Naive thymus-derived CD8-positive, alpha-beta T cell (primary cell): Measurements from ENCODE around the gene COL6A3. TPM values are rescaled to one million over a fixed set of nuclear protein-coding genes. Genes with fewer than 3 reads are reported as not detected.

Experiments
- ATAC-seq, 2 donors: fragments of 150-1000 bp; cut with Tn5 transposase in 1 of 2; sonication (Bioruptor Pico), chemical (Tn5 transposase) in 1 of 2; 1 replicate in 1 of 2; 2 replicates in 1 of 2; pipeline ENCODE4 v1.10.0; 2021; ENCODE audit warnings: mild to moderate bottlenecking in 2 of 2, moderate library complexity in 2 of 2
- POLR2A ChIA-PET: fragments of 350-600 bp; sonication (Branson Sonifier 250); formaldehyde crosslinking; loops from one replicate; lab custom pipeline; 2021; ENCODE audit warnings: antibody characterized with exemption; lab: Charles Lee
- DNase-seq, 10 donors: peaks; one replicate each; pipeline versions ENCODE4 v3.0.0 to v3.0.0-alpha.2; 2020 to 2022
- H3K27ac Mint-ChIP-seq, 10 donors: one replicate each; pipeline ENCODE4 v1.8.0; 2020 to 2022; ENCODE audit warnings: mild to moderate bottlenecking in 10 of 10, mixed read lengths in 10 of 10, moderate library complexity in 4 of 10, inconsistent platforms in 1 of 10
- H3K27me3 Mint-ChIP-seq, 5 donors: one replicate each; pipeline ENCODE4 v1.8.0; 2021 to 2022; ENCODE audit warnings: mixed read lengths in 5 of 5
- H3K36me3 Mint-ChIP-seq, 3 donors: one replicate each; pipeline ENCODE4 v1.8.0; 2020 to 2022; ENCODE audit warnings: mixed read lengths in 3 of 3, mild to moderate bottlenecking in 2 of 3, inconsistent platforms in 1 of 3
- H3K4me1 Mint-ChIP-seq, 4 donors: one replicate each; pipeline ENCODE4 v1.8.0; 2021 to 2022; ENCODE audit warnings: mixed read lengths in 4 of 4
- H3K4me3 Mint-ChIP-seq, 10 donors: one replicate each; pipeline ENCODE4 v1.8.0; 2020 to 2022; ENCODE audit warnings: mild to moderate bottlenecking in 10 of 10, mixed read lengths in 10 of 10, moderate library complexity in 6 of 10, inconsistent platforms in 1 of 10
- H3K9me3 Mint-ChIP-seq, 9 donors: one replicate each; pipeline ENCODE4 v1.8.0; 2020 to 2022; ENCODE audit warnings: mixed read lengths in 9 of 9, mild to moderate bottlenecking in 3 of 9, inconsistent platforms in 1 of 9, moderate library complexity in 1 of 9
- polyA plus RNA-seq, 3 donors: library from polyadenylated mRNA; unstranded; fragments of 300-500 nt; fragmentation: Illumina TruSeq; gene quantifications; one replicate each; pipeline ENCODE4 v1.2.3, GENCODE V29; 2021
- total RNA-seq, 8 experiments: library from RNA in 2 of 8; stranded (reverse) in 2 of 8; gene quantifications; one replicate each; pipeline ENCODE4 v1.2.3 and lab custom pipeline; 2021 to 2026

The COL6A3 gene
- total and polyA plus RNA-seq, 5 experiments from 2014 or later, result 0.95 to 4.1 (median 2.0) TPM

DNA sequence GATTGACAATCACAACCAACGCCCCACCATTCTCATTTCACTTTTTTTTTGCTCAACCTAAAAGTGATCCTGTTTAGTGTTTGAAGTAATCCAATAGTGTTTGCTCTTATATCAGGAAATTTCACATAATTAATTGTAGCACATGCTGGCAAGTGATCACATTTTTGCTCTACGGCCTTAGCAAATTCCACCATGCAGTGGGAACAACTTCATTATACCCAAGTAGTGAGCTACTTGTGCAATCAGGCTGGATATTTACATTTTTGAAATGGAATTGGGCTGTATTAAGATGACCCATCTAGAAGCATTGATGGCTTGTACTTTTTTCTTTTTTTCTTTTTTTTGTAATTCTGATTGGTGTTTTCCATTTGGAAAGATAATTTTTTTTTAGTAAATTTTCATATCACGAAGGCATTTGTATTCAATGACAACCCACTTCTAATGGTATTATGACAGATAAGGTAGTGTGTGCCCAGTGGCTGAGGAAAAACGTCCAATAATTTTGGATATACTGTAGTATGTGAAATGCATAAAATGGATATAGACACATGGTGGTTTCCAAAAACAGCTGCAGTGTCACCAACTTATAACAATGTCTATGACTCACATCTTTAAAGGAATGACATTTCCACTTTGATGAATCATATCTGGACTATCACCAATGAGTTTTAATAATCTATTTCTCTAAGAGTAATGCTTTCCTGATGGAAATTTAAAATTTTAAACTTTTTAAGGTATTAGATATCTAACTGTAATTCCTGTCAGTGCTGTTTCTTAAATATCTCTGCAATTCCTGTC is 130.6 kb downstream of the COL6A3 start:
- POLR2A ChIA-PET, result no interaction called here
- no peak overlapping the region for H3K27ac Mint-ChIP-seq
- peaks cover 15 to 33% (median 21%) of the 10 kb centered on the region in 5 donors for H3K27me3 Mint-ChIP-seq
- peaks cover 0 to 10% (median 0%) of the 10 kb centered on the region in 3 donors for H3K36me3 Mint-ChIP-seq
- H3K4me1 Mint-ChIP-seq, result peaks cover 0 to 3% (median 0%) of the 10 kb centered on the region in 4 donors
- DNase-seq, result no peak
- H3K9me3 Mint-ChIP-seq, result peaks cover 0 to 12% (median 3%) of the 10 kb centered on the region in 9 donors
- no peak overlapping the region for H3K4me3 Mint-ChIP-seq
- ATAC-seq, result no peak

- peaks cover 0 to 7% (median 3%) of the 10 kb centered on the region in 9 donors for H3K9me3 Mint-ChIP-seq
- H3K27ac Mint-ChIP-seq, result no peak overlapping the region
- no peak for ATAC-seq
- H3K4me3 Mint-ChIP-seq, result no peak overlapping the region
- DNase-seq, result no peak
- peaks cover 0 to 8% (median 0%) of the 10 kb centered on the region in 3 donors for H3K36me3 Mint-ChIP-seq
- POLR2A ChIA-PET, result no interaction called here
- H3K4me1 Mint-ChIP-seq, result peaks cover 0 to 3% (median 0%) of the 10 kb centered on the region in 4 donors
- peaks cover 11 to 27% (median 18%) of the 10 kb centered on the region in 5 donors for H3K27me3 Mint-ChIP-seq
These were observed 131.3 kb downstream of the COL6A3 start for GRCh38 chr2:237282568-237283128.

DNA sequence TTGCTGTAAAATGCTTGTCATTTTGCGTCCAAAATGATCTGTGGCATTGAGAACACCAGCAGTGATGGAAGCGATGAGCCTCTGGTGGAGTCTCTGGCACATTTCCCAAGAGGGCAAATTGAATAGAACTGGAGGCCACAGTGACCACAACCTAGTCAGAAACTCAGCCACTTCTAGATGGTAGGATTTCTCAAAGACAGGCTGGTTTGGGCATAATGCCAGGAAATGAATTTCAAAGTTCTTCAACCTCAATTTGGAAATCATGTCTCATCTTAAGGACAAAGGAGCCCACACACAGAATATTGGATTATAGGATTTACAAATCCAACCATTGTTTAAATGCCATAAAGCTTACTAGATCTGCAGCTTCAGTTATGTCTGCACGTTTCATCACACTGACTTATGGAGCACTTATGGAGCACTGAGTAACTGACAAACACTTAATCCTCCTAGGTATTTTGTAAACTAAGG is 132.1 kb downstream of the COL6A3 start:
- peaks cover 9 to 22% (median 14%) of the 10 kb centered on the region in 5 donors for H3K27me3 Mint-ChIP-seq
- H3K27ac Mint-ChIP-seq, result no peak overlapping the region
- no peak overlapping the region for H3K4me3 Mint-ChIP-seq
- POLR2A ChIA-PET, result no interaction called here
- no peak for DNase-seq
- peaks cover 0 to 3% (median 0%) of the 10 kb centered on the region in 3 donors for H3K36me3 Mint-ChIP-seq
- peaks cover 0 to 4% (median under 1%) of the 10 kb centered on the region in 9 donors for H3K9me3 Mint-ChIP-seq
- ATAC-seq, result no peak
- peaks cover 0 to 3% (median 0%) of the 10 kb centered on the region in 4 donors for H3K4me1 Mint-ChIP-seq

- Mint-ChIP-seq H3K9me3 (no peaks in the 10 kb centered on the region), H3K27me3 (peaks cover 4 to 22% (median 14%) of the 10 kb centered on the region in 5 donors), H3K36me3 (no peaks in the 10 kb centered on the region), H3K4me1 (peaks cover 0 to 3% (median 0%) of the 10 kb centered on the region in 4 donors), H3K27ac (no peak overlapping the region), H3K4me3 (no peak overlapping the region)
- POLR2A ChIA-PET, result no interaction called here
- ATAC-seq (no peak), DNase-seq (no peak)
These were observed 133.0 kb downstream of the COL6A3 start for GRCh38 chr2:237280939-237281338.

DNA sequence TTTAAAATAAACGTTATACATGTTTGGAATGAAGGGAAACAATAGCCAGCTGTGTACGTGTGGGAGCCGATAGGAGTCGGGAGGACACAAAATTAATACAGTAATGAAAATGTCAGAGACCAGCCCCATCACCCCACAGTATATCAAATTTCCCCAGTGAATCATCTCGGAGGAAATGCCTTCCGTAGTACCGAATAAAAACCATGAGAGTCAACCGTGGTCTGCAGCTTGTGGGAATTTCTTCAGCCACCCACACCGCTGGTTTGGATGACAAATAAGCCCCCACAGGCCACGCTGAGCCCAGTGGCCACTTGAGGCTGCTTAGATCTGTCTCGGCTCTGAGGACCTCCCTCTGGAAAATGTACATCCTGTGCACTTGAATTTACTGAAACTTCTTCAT is 133.7 kb downstream of the COL6A3 start:
- POLR2A ChIA-PET, result no interaction called here

DNA sequence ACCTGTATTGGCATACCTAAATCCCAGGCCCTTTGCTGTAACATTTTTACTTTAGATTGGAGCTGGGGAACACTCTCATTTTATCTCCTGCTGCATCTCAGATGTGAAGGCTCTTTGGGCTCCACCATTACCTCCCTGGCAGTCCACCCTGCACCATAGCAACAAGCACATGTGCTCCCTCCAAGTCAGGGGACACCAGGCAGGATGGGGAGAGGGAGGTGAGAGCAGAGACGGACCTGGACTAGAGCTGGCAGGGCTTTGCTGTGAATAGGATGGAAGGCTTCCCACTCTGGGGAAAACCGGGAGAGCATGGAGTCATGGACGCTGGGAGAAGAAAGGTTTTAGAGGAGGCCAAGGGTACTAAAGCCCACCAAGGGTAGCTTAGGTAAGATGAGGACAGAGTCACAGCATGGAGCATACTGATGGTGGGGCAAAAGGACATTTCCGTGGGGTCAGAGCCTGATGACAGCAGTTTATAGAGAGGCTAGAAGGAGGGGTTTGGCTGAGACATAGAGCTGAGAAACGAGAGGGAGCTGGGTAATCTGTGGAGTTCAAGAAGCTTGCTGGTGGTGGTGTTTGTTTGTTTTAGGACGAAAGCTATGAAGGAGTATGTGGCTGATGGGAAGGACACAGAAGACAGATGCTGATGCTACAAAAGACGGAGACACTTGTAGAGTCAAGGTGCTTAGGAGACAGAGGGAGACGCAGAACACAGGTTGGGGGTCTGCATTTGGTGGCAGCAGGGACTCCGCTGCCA is 134.8 kb downstream of the COL6A3 start:
- H3K9me3 Mint-ChIP-seq, result no peaks in the 10 kb centered on the region
- ATAC-seq (no peak), DNase-seq (no peak)
- H3K4me3 Mint-ChIP-seq, result no peak overlapping the region
- H3K4me1 Mint-ChIP-seq, result peaks cover 0 to 3% (median 0%) of the 10 kb centered on the region in 4 donors
- H3K36me3 Mint-ChIP-seq, result no peaks in the 10 kb centered on the region
- H3K27me3 Mint-ChIP-seq, result peaks cover 4 to 22% (median 14%) of the 10 kb centered on the region in 5 donors
- H3K27ac Mint-ChIP-seq, result peak overlapping the region in 2 of 10 donors; percentile 36 to 40
- POLR2A ChIA-PET, result no interaction called here

More for the DNA sequence above, 133.7 kb downstream of the COL6A3 start:
- Mint-ChIP-seq H3K9me3 (no peaks in the 10 kb centered on the region), H3K27me3 (peaks cover 4 to 22% (median 14%) of the 10 kb centered on the region in 5 donors), H3K4me3 (no peak overlapping the region), H3K27ac (no peak overlapping the region), H3K36me3 (no peaks in the 10 kb centered on the region), H3K4me1 (peaks cover 0 to 3% (median 0%) of the 10 kb centered on the region in 4 donors)
- no peak for ATAC-seq
- no peak for DNase-seq

DNA sequence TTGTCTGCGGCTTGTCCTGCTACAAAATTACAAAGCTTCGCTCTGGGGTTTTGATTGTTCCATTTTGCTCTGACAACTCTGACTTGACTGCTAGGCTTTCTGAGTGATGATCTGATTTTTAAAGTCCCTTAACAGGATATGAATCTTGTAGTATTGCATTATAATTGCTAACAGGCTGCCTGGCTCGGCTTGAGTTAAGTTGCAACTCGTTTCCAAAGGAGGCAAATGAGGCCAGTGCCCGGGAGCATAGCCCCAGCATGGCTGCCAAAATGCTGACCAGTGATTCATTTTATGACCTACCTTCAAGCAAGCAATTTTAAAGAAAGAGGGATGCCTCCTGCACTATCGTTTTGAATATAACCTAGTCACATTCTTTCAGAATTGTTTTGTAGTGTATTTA is 135.4 kb downstream of the COL6A3 start:
- Mint-ChIP-seq H3K4me1 (peaks cover 0 to 3% (median 0%) of the 10 kb centered on the region in 4 donors), H3K36me3 (no peaks in the 10 kb centered on the region), H3K9me3 (no peaks in the 10 kb centered on the region), H3K27ac (no peak overlapping the region), H3K4me3 (no peak overlapping the region), H3K27me3 (peaks cover 4 to 22% (median 14%) of the 10 kb centered on the region in 5 donors)
- POLR2A ChIA-PET, result no interaction called here
- ATAC-seq (no peak), DNase-seq (no peak)

GRCh38 chr2:237276716-237277490 is 137.1 kb downstream of the COL6A3 start:
- ATAC-seq (no peak), DNase-seq (no peak)
- POLR2A ChIA-PET, result no interaction called here
- Mint-ChIP-seq H3K4me3 (no peak overlapping the region), H3K9me3 (no peaks in the 10 kb centered on the region), H3K4me1 (peaks cover 0 to 3% (median 0%) of the 10 kb centered on the region in 4 donors), H3K27me3 (peaks cover 5 to 19% (median 9%) of the 10 kb centered on the region in 5 donors), H3K36me3 (no peaks in the 10 kb centered on the region), H3K27ac (no peak overlapping the region)

Other genes starting within 250 kb of the COL6A3 start
- not detected for gene MLPH, start 73.1 kb upstream of the COL6A3 start, total RNA-seq
- not detected for gene MLPH, start 73.1 kb upstream of the COL6A3 start, polyA plus RNA-seq
- gene PRLH, start 152.4 kb upstream of the COL6A3 start, total RNA-seq, result not detected
- not detected for gene PRLH, start 152.4 kb upstream of the COL6A3 start, polyA plus RNA-seq
- not detected for gene RAB17, start 176.6 kb upstream of the COL6A3 start, total RNA-seq
- gene RAB17, start 176.6 kb upstream of the COL6A3 start, polyA plus RNA-seq, result not detected
- 100 to 1,000 TPM; 102 to 103 TPM for gene LRRFIP1, start 213.4 kb upstream of the COL6A3 start, total RNA-seq
- 10 to 100 TPM; 72.9 to 91.8 (median 81.6) TPM for gene LRRFIP1, start 213.4 kb upstream of the COL6A3 start, polyA plus RNA-seq